GM12865 (cell line): ENCODE results near the gene EVI5L.
A peak's percentile ranks its signal among the peaks of the same experiment; 100 is the strongest.
"Not testable (repeated sequence)": the region's sequence is repeated elsewhere in the genome, so short reads cannot be mapped to it uniquely, and the experiment has no call there.

Source experiments
- DNase-seq: peaks from one replicate; pipeline ENCODE4 v3.0.0; 2010; ENCODE audit warnings: low read depth
- H3K4me3 ChIP-seq: 2 replicates; pipeline ENCODE4 v1.5.1; 2011; ENCODE audit warnings: mild to moderate bottlenecking, low read depth, low read length, control low read depth
- TF ChIP-seq, protein P1 (sequence below): IDR thresholded peaks from 2 replicates; pipeline ENCODE4 v1.5.1; 2011; ENCODE audit warnings: low read length, control low read depth, low read depth, inconsistent platforms; ENCODE audit not compliant: insufficient read depth; ENCODE audit errors: missing control alignments

Gene EVI5L

DNA sequence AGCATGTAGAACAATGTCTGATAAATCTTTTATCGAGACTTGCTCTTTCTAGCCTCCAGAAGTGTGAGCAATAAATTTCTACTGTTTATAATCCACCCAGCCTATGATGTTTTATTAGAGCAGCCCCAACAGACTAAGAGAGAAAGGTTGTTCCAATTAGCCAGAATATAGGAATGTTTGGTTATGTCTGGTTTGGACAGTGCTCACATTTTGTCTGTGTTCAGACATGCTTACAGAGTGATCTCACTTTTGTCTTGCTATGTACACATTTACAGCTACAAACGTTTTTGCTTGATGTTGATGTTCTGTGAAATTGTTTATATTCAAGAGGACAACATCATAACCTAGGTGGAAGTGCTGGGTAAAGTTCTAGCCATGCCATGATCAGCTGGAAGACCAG, 18.0 kb upstream of the EVI5L start:
- H3K4me3 ChIP-seq, result no peak overlapping the region
- TF ChIP-seq, protein P1, sequence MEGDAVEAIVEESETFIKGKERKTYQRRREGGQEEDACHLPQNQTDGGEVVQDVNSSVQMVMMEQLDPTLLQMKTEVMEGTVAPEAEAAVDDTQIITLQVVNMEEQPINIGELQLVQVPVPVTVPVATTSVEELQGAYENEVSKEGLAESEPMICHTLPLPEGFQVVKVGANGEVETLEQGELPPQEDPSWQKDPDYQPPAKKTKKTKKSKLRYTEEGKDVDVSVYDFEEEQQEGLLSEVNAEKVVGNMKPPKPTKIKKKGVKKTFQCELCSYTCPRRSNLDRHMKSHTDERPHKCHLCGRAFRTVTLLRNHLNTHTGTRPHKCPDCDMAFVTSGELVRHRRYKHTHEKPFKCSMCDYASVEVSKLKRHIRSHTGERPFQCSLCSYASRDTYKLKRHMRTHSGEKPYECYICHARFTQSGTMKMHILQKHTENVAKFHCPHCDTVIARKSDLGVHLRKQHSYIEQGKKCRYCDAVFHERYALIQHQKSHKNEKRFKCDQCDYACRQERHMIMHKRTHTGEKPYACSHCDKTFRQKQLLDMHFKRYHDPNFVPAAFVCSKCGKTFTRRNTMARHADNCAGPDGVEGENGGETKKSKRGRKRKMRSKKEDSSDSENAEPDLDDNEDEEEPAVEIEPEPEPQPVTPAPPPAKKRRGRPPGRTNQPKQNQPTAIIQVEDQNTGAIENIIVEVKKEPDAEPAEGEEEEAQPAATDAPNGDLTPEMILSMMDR, result no peak
- DNase-seq, result no peak

DNA sequence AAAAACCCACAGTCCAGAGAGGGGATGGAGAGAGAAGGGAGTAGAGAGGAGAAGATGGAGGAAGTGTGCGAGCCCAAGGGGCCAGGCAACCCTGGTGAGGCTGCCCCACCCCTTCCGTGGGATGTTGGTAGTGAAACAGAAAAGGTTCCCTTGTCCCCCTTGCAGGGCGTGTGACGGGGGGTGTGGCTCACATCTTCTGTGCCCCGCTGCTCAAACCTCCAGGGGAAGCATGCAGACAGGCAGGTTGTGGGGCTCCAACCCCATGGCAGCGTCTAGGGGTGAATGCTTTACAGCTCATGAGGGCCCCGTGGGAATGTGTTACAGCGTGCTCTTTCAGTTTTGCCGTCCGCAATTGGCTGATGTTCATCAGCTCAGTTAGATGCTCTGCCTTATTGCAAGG, 14.7 kb upstream of the EVI5L start:
- TF ChIP-seq, protein P1, result no peak
- H3K4me3 ChIP-seq, result peak overlapping the region; percentile 16
- peak; percentile 94 for DNase-seq

DNA sequence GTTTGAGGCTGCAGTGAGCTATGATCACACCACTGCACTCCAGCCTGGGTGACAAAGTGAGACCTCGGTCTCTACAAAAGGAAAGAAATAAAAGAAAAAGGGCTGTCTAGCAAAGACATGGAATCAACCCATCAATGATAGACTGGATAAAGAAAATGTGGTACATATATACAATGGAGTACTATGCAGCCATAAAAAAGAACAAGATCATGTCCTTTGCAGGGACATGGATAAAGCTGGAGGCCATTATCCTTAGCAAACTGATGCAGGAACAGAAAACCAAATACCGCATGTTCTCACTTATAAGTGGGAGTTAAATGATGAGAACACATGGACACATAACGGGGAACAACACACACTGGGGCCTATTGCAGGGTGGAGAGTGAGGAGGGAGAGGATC, 14.0 kb upstream of the EVI5L start:
- not testable (repeated sequence) for H3K4me3 ChIP-seq, DNase-seq

DNA sequence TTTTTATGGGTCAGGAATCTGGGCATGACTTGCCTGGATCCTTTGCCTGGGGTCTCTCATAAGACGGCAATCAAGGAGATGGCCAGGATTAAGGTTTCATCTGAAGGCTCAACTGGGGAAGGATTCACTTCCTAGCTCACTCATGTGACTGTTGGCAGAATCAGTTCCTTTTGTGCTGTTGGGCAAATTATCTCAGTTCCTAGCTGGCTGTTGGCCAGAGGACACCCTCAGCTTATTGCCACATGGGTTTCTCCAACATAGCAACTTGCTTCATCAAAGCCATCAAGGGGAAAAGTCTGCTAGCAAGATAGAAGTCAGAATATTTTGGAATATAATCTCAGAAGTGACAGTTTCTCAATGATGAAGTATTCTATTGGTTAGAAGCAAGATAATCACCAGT, 12.2 kb upstream of the EVI5L start:
- H3K4me3 ChIP-seq, result no peak overlapping the region
- DNase-seq, result no peak

DNA sequence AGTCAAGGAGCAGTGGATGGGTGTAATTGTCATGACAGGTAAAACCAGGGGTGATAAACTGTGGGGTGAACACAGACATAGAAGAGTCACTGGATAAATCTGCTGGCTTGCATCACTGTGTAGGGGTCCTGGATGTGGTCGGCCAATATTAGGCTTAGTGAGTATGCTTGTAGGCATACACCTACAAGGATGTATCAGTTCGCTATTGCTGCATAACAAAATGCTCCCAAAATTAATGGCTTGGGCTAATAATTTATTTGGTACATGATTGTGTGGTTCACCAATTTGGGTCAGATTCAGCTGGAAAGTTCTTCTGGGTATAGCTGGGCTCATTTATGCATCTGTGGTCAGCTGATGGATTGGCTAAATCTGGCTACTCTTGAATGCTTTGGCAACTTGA, 11.2 kb upstream of the EVI5L start:
- no peak for DNase-seq
- TF ChIP-seq, protein P1, result no peak
- H3K4me3 ChIP-seq, result no peak overlapping the region

More for the DNA sequence above, 12.2 kb upstream of the EVI5L start:
- TF ChIP-seq, protein P1, result no peak

DNA sequence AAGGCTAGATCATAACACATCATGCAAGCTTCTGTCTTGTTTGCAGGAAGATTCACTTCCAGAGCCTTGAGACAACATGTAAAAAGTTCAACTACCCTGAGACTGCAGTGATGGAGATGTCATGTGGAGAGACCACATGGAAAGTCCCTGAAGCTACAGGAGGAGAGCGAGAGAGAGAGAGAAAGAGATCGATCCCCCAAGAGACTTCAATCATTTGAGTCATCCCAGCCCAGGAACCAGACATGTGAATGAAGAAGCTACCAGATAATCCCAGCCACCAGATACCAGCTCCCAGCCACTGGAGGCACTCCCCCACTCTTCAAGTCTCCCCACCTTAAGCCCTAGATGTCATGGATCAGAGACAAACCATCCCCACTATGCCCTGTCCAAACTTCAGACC, 10.7 kb upstream of the EVI5L start:
- TF ChIP-seq, protein P1, result no peak
- no peak overlapping the region for H3K4me3 ChIP-seq
- DNase-seq, result peak; percentile 92

DNA sequence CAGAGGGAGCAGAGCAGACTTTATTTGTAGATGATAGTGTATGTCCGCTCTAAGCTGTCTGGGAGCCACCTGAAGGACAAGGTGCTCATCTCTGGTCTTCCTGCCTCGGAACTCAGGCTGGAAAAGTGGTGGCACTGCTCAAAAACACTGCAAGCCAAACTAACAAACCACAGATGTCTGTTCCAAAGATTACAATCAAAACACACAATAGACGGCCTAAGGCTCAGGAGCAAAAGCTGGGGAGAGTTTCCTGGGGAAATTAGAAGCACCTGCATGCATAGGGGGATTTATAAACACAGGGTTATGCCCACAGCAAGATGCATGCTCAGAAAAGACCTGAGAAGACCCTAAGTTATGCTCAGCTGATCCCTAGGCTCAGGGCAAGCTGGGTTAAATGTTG, 9.4 kb upstream of the EVI5L start:
- TF ChIP-seq, protein P1, result no peak
- DNase-seq, result no peak
- H3K4me3 ChIP-seq, result no peak overlapping the region
